Measurements from ENCODE around the gene MRPL28.

- TF ChIP-seq EZH2 (IDR thresholded peaks at IDR 0.05) (no peak), POLR2AphosphoS5 (IDR thresholded peaks at IDR 0.05; ENCODE audit: borderline replicate concordance, low read depth, low read length) (no peak), FOXP2 (optimal IDR thresholded peaks at IDR 0.05; ENCODE audit: control extremely low read depth, extremely low read length, insufficient read depth) (no peak)
Observed at GRCh38 chr16:383326-384051, 13.2 kb upstream of the MRPL28 start.
